ENCODE data around the gene SLC30A4. TPM values are rescaled to one million over a fixed set of nuclear protein-coding genes. Genes with fewer than 3 reads are reported as not detected.
A peak's percentile ranks its signal among the peaks of the same experiment; 100 is the strongest.
"Not testable (repeated sequence)": the region's sequence is repeated elsewhere in the genome, so short reads cannot be mapped to it uniquely, and the experiment has no call there.

Gene SLC30A4
- total RNA-seq, 1 donor from 2014 or later = 4.7 TPM

GRCh38 chr15:45510758-45511280, 11.7 kb downstream of the SLC30A4 start:
- DNase-seq (ENCODE audit: low spot score) = no peak

- not testable (repeated sequence) for DNase-seq (ENCODE audit: low spot score)
Measured at GRCh38 chr15:45507143-45507542, 15.4 kb downstream of the SLC30A4 start.

- DNase-seq (ENCODE audit: low spot score) = no peak
Measured at GRCh38 chr15:45499426-45499825, 23.1 kb downstream of the SLC30A4 start.

- no peak for DNase-seq (ENCODE audit: low spot score)
Measured at GRCh38 chr15:45498701-45499100, 23.9 kb downstream of the SLC30A4 start.

GRCh38 chr15:45497261-45497660, 25.3 kb downstream of the SLC30A4 start:
- no peak for DNase-seq (ENCODE audit: low spot score)

GRCh38 chr15:45496658-45497057, 25.9 kb downstream of the SLC30A4 start:
- DNase-seq (ENCODE audit: low spot score) = no peak

GRCh38 chr15:45495588-45495987, 27.0 kb downstream of the SLC30A4 start:
- no peak for DNase-seq (ENCODE audit: low spot score)

GRCh38 chr15:45489690-45490238, 32.8 kb downstream of the SLC30A4 start:
- DNase-seq (ENCODE audit: low spot score) = no peak

- no peak for DNase-seq (ENCODE audit: low spot score)
Measured at GRCh38 chr15:45486317-45486716, 36.2 kb downstream of the SLC30A4 start.

- no peak for DNase-seq (ENCODE audit: low spot score)
Measured at GRCh38 chr15:45481135-45481534, 41.4 kb downstream of the SLC30A4 start.

- DNase-seq (ENCODE audit: low spot score) = no peak
Measured at GRCh38 chr15:45476410-45476809, 46.1 kb downstream of the SLC30A4 start.

- no peak for DNase-seq (ENCODE audit: low spot score)
Measured at GRCh38 chr15:45474799-45475198, 47.8 kb downstream of the SLC30A4 start.

GRCh38 chr15:45473068-45473467, 49.5 kb downstream of the SLC30A4 start:
- DNase-seq (ENCODE audit: low spot score) = no peak

GRCh38 chr15:45471151-45471550, 51.4 kb downstream of the SLC30A4 start:
- no peak for DNase-seq (ENCODE audit: low spot score)

- DNase-seq (ENCODE audit: low spot score) = no peak
Measured at GRCh38 chr15:45469441-45469840, 53.1 kb downstream of the SLC30A4 start.

GRCh38 chr15:45469027-45469426, 53.5 kb downstream of the SLC30A4 start:
- DNase-seq (ENCODE audit: low spot score) = no peak

GRCh38 chr15:45468294-45468693, 54.3 kb downstream of the SLC30A4 start:
- DNase-seq (ENCODE audit: low spot score) = no peak

- peak; percentile 79 for DNase-seq (ENCODE audit: low spot score)
Measured at GRCh38 chr15:45458746-45459403, 63.7 kb downstream of the SLC30A4 start.

- DNase-seq (ENCODE audit: low spot score) = peak; percentile 87
Measured at GRCh38 chr15:45457641-45458539, 64.7 kb downstream of the SLC30A4 start.

GRCh38 chr15:45457220-45457619, 65.3 kb downstream of the SLC30A4 start:
- no peak for DNase-seq (ENCODE audit: low spot score)

- peak; percentile 85 for DNase-seq (ENCODE audit: low spot score)
Measured at GRCh38 chr15:45456212-45457106, 66.1 kb downstream of the SLC30A4 start.

Data from mucosa of gallbladder (tissue), 1 donor.